Esophagus squamous epithelium (tissue), 5 donors: ENCODE results near the gene SPATA13. TPM values are rescaled to one million over a fixed set of nuclear protein-coding genes. Genes with fewer than 3 reads are reported as not detected.

Experiments
- DNase-seq: peaks from one replicate; lab custom pipeline; 2025; lab: John Stamatoyannopoulos, UW
- H3K27ac ChIP-seq, 4 donors: fragments of 200-600 bp; sonication (generic); one replicate each; pipeline ENCODE4 v1.5.1; 2016 to 2019; ENCODE audit warnings: mild to moderate bottlenecking in 1 of 4
- H3K27me3 ChIP-seq, 4 donors: fragments of 200-600 bp; sonication (generic); 1 replicate in 3 of 4; 2 replicates in 1 of 4; pipeline versions ENCODE4 v1.5.1 to v1.6.0; 2017 to 2021; ENCODE audit warnings: antibody characterized with exemption in 1 of 4
- H3K36me3 ChIP-seq, 3 donors: fragments of 200-600 bp; sonication (generic); one replicate each; pipeline ENCODE4 v1.5.1; 2016 to 2019
- H3K4me1 ChIP-seq, 3 donors: fragments of 200-600 bp; sonication (generic); one replicate each; pipeline ENCODE4 v1.5.1; 2017 to 2019
- H3K4me3 ChIP-seq, 4 donors: fragments of 200-600 bp; sonication (generic); 1 replicate in 3 of 4; 2 replicates in 1 of 4; pipeline ENCODE4 v1.5.1; 2016 to 2019; ENCODE audit warnings: mild to moderate bottlenecking in 2 of 4, moderate library complexity in 1 of 4
- H3K9me3 ChIP-seq, 3 donors: fragments of 200-600 bp; sonication (generic); one replicate each; pipeline ENCODE4 v1.5.1; 2016 to 2019
- POLR2A ChIP-seq, 4 donors: fragments of 450-650 bp; IDR thresholded peaks; one replicate each; pipeline ENCODE4 v1.6.1; 2017; ENCODE audit warnings: antibody characterized with exemption in 4 of 4, mild to moderate bottlenecking in 4 of 4, moderate library complexity in 3 of 4
- WGBS, 2 donors: methylation state at CpG; one replicate each; pipeline ENCODE4 v1.1.5; 2018; 5-methylcytosine and 5-hydroxymethylcytosine counted together
- intact Hi-C: fragments of 100-400 bp; cut with DNase I; formaldehyde crosslinking; loops from one replicate; pipeline ENCODE4 v1.15.0; 2022
- total RNA-seq, 4 donors: library from RNA; depleted of rRNA; stranded (reverse); fragments of >200 nt; gene quantifications; one replicate each; pipeline ENCODE4 v1.1.0, GENCODE V29; 2016
- TF ChIP-seq, protein P1 (sequence below), 6 experiments: fragments of 450-650 bp in 4 of 6; fragments of 200-600 bp in 2 of 6; sonication (generic) in 2 of 6; IDR thresholded peaks; one replicate each; pipeline ENCODE4 v1.5.1; 2016 to 2019; ENCODE audit warnings: antibody characterized with exemption in 6 of 6, mild to moderate bottlenecking in 4 of 6, moderate library complexity in 4 of 6
- donor health status: DM: yes; HTN: yes; CAD: no.

The SPATA13 gene
- total RNA-seq, 4 donors from 2014 or later: 5.0 to 16.6 (median 9.7) TPM

DNA sequence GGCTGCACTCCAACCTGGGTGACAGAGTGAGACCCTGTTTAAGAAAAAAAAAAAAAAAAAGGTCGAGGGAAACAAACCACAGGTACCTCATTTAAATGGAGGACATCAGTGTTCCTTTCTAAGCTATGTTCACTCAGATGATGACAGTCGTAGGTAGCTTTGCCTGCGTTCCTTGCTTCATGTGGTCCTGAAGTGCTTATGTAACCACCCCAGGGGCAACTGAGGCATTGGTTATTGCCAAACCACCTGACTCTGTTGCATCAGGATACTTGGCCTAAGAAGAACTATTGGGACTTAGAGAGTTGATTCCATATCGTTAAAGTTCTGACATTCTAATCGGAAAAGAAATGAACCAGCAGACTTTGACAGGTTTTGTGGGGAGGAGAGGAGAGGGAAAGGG, 51.7 kb downstream of the SPATA13 start:
- Histone ChIP-seq H3K27ac (no peak overlapping the region), H3K4me1 (peaks cover 0 to 25% (median 13%) of the 10 kb centered on the region in 3 donors), H3K9me3 (no peaks in the 10 kb centered on the region), H3K27me3 (no peaks in the 10 kb centered on the region), H3K36me3 (no peaks in the 10 kb centered on the region), H3K4me3 (no peak overlapping the region)
- no peak for DNase-seq
- 90 to 93% methylated on average over 5 of the region's 5 CpGs for WGBS, 2 donors
- intact Hi-C loops: no loop called here
- TF ChIP-seq POLR2A (IDR thresholded peaks at IDR 0.05): no peak
- TF ChIP-seq, protein P1, sequence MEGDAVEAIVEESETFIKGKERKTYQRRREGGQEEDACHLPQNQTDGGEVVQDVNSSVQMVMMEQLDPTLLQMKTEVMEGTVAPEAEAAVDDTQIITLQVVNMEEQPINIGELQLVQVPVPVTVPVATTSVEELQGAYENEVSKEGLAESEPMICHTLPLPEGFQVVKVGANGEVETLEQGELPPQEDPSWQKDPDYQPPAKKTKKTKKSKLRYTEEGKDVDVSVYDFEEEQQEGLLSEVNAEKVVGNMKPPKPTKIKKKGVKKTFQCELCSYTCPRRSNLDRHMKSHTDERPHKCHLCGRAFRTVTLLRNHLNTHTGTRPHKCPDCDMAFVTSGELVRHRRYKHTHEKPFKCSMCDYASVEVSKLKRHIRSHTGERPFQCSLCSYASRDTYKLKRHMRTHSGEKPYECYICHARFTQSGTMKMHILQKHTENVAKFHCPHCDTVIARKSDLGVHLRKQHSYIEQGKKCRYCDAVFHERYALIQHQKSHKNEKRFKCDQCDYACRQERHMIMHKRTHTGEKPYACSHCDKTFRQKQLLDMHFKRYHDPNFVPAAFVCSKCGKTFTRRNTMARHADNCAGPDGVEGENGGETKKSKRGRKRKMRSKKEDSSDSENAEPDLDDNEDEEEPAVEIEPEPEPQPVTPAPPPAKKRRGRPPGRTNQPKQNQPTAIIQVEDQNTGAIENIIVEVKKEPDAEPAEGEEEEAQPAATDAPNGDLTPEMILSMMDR (IDR thresholded peaks at IDR 0.05): no peak

DNA sequence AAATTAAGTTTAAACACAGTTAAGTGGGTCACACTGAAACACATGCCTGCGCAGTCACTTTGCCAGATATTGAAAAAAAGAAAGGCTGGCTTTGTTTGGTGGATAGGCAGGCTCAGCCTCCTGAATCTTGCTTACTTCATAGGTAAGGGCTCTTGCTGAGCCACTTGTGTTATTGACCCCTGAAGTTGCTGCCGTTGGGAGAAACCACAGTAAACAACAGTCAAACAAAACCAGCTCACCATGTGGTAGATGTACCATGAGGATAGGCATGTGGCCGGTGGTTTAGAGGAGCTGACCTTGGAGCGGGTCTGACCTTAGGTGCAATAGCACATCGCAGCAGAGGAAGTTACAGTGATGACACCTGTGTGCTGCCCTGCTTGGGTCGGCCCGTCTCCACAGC, 52.2 kb downstream of the SPATA13 start:
- peaks cover 0 to 28% (median 16%) of the 10 kb centered on the region in 3 donors for H3K4me1 ChIP-seq
- no peaks in the 10 kb centered on the region for H3K27me3 ChIP-seq
- H3K36me3 ChIP-seq: no peaks in the 10 kb centered on the region
- DNase-seq: no peak
- whole genome bisulfite sequencing, 2 donors: 71 to 79% methylated on average over 7 of the region's 7 CpGs
- intact Hi-C loops: no loop called here
- H3K9me3 ChIP-seq: no peaks in the 10 kb centered on the region
- no peak overlapping the region for H3K4me3 ChIP-seq
- no peak overlapping the region for H3K27ac ChIP-seq
- no peak for TF ChIP-seq POLR2A (IDR thresholded peaks at IDR 0.05)

DNA sequence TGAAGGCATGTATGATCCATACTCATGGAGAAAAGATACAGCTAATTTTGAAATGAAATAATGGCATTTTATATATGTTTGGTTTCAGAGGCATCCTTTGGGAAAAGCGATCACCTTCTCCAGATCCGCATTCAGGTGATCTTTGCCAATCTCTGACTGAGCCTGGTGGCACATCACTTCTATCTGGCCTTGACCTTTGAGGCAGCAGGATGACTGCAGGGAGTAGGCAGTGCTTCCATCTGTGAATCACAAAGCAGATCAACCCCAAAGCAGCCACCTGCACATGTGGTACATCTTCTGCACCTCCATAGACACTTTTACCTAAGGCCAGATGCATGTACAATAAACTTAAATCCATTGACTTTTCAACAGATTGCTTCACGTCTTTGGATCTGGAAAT, 53.4 kb downstream of the SPATA13 start:
- WGBS, 2 donors: 68 to 76% methylated on average over 3 of the region's 3 CpGs
- Histone ChIP-seq H3K9me3 (no peaks in the 10 kb centered on the region), H3K27me3 (no peaks in the 10 kb centered on the region), H3K27ac (no peak overlapping the region), H3K4me1 (peaks cover 0 to 24% (median 22%) of the 10 kb centered on the region in 3 donors), H3K36me3 (no peaks in the 10 kb centered on the region), H3K4me3 (no peak overlapping the region)
- intact Hi-C loops: no loop called here
- no peak for TF ChIP-seq POLR2A (IDR thresholded peaks at IDR 0.05)
- TF ChIP-seq, protein P1 (IDR thresholded peaks at IDR 0.05): no peak
- DNase-seq: no peak

DNA sequence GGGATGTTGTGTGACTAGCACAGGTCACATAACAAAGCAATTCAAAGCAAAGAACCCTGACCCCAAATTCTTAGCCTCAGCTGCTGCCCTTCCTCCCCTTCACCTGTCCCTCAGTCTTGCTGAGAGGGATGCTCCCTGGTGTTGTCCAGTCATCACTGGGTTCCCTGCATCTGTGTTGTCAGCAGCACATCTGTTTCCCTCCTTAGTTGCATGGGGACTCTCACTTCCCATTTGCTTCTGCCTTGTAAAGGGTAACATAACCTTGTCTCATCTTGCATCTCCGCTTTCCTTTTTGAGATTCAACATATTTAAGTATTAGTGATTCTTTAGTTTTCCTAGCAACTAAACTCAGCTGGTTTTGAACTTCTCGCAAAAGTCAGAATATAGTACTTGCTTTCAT, 54.0 kb downstream of the SPATA13 start:
- Histone ChIP-seq H3K9me3 (no peaks in the 10 kb centered on the region), H3K4me1 (peaks cover 0 to 25% (median 22%) of the 10 kb centered on the region in 3 donors), H3K4me3 (no peak overlapping the region), H3K27me3 (no peaks in the 10 kb centered on the region), H3K36me3 (no peaks in the 10 kb centered on the region), H3K27ac (no peak overlapping the region)
- intact Hi-C loops: no loop called here
- DNase-seq: no peak
- TF ChIP-seq, protein P1 (IDR thresholded peaks at IDR 0.05): no peak
- no peak for TF ChIP-seq POLR2A (IDR thresholded peaks at IDR 0.05)
- WGBS, 2 donors: 71 to 100% methylated on average over 2 of the region's 2 CpGs

DNA sequence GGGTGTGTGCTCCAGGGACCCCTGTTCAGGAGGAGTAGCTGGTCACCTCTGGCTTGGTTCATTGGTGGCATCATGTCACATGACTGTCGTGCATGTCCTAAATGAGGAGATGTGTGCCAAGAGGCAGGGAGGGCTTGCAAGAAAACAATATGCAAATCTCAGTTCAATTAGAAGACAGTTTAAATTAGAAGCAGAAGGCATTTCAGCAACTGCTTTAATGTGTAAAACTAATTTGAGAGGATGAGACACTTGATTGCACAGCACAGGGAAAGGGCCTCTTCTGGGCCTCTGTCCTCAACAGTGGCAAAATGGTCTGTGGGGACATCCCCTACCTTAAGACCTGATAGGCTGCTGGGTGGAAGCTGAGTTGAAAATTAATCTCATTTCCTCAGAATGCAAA, 54.6 kb downstream of the SPATA13 start:
- H3K4me3 ChIP-seq: no peak overlapping the region
- H3K27me3 ChIP-seq: no peaks in the 10 kb centered on the region
- H3K4me1 ChIP-seq: peaks cover 0 to 30% (median 22%) of the 10 kb centered on the region in 3 donors
- 57 to 88% methylated on average over 1 of the region's 1 CpG for WGBS, 2 donors
- DNase-seq: no peak
- TF ChIP-seq POLR2A (IDR thresholded peaks at IDR 0.05): no peak
- TF ChIP-seq, protein P1 (IDR thresholded peaks at IDR 0.05): no peak
- peak overlapping the region in 1 of 4 donors; percentile 59 for H3K27ac ChIP-seq
- H3K36me3 ChIP-seq: no peaks in the 10 kb centered on the region
- H3K9me3 ChIP-seq: no peaks in the 10 kb centered on the region
- intact Hi-C loops: loop anchor here (5.0 kb wide), 1 partner anchor 193 kb away; no protein-coding TSS in a partner anchor

DNA sequence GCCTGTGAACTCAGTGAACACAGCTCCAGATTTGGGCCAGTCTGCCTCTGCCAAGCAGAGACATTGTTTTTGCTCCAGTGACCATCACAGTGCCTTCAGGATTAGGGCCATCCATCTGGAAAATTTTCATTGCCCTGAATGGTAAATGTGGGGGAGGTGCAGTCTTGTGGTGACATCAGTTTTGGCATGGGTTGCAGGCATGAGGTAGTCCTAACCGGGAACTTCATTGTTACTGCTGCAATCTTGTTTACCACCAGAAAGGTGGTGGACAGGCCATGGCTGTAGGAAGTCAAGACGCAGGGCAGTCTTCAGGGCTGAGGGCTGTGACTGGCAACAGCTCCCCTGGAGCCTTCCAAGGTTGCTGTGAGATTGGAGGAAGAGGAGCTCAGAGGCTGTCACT, 55.2 kb downstream of the SPATA13 start:
- H3K27me3 ChIP-seq: no peaks in the 10 kb centered on the region
- no peak for DNase-seq
- H3K4me1 ChIP-seq: peaks cover 0 to 30% (median 22%) of the 10 kb centered on the region in 3 donors
- H3K36me3 ChIP-seq: no peaks in the 10 kb centered on the region
- peak overlapping the region in 2 of 4 donors; percentile 36 to 59 for H3K27ac ChIP-seq
- no peaks in the 10 kb centered on the region for H3K9me3 ChIP-seq
- intact Hi-C loops: loop anchor here (5.0 kb wide), 1 partner anchor 193 kb away; no protein-coding TSS in a partner anchor
- 40 to 50% methylated on average over 1 to 2 of the region's 2 CpGs for WGBS, 2 donors
- no peak overlapping the region for H3K4me3 ChIP-seq
- TF ChIP-seq POLR2A (IDR thresholded peaks at IDR 0.05): no peak
- TF ChIP-seq, protein P1 (IDR thresholded peaks at IDR 0.05): no peak
